HG03045 (cell line): ENCODE data around the gene TAP2.
"Not testable (repeated sequence)": the region's sequence is repeated elsewhere in the genome, so short reads cannot be mapped to it uniquely, and the experiment has no call there.

Experiments
- ATAC-seq: cut with Tn5 transposase; IDR thresholded peaks from one replicate; pipeline ENCODE4 v1.9.1; 2021; ENCODE audit warnings: mild to moderate bottlenecking, moderate library complexity; ENCODE audit not compliant: unreplicated experiment

TAP2 gene

GRCh38 chr6:32836873-32837272, 1.7 kb downstream of the TAP2 start:
- no peak for ATAC-seq

GRCh38 chr6:32835167-32835893, 3.2 kb downstream of the TAP2 start:
- ATAC-seq, result no peak

GRCh38 chr6:32833664-32834063, 4.9 kb downstream of the TAP2 start:
- no peak for ATAC-seq

GRCh38 chr6:32832535-32832934, 6.0 kb downstream of the TAP2 start:
- no peak for ATAC-seq

GRCh38 chr6:32830936-32831335, 7.6 kb downstream of the TAP2 start:
- no peak for ATAC-seq

- no peak for ATAC-seq
These were observed 8.5 kb downstream of the TAP2 start for GRCh38 chr6:32830017-32830416.

GRCh38 chr6:32829495-32829894, 9.0 kb downstream of the TAP2 start:
- ATAC-seq, result no peak

- no peak for ATAC-seq
These were observed 11.5 kb downstream of the TAP2 start for GRCh38 chr6:32827025-32827424.

- no peak for ATAC-seq
These were observed 12.6 kb downstream of the TAP2 start for GRCh38 chr6:32825966-32826365.

- no peak for ATAC-seq
These were observed 18.8 kb downstream of the TAP2 start for GRCh38 chr6:32819729-32820128.

- no peak for ATAC-seq
These were observed 19.7 kb downstream of the TAP2 start for GRCh38 chr6:32818867-32819266.

GRCh38 chr6:32816746-32817204, 21.8 kb downstream of the TAP2 start, which contains the start of gene HLA-DOB:
Gene HLA-DOB (minus strand): TSS chr6:32817002. CDS start chr6:32816951, 51 bp downstream.
- peak; percentile 51 for ATAC-seq

- no peak for ATAC-seq
These were observed 22.5 kb downstream of the TAP2 start for GRCh38 chr6:32815996-32816395.

- ATAC-seq, result no peak
These were observed 23.4 kb downstream of the TAP2 start for GRCh38 chr6:32815115-32815514.

- ATAC-seq, result no peak
These were observed 24.4 kb downstream of the TAP2 start for GRCh38 chr6:32814145-32814544.

- ATAC-seq, result no peak
These were observed 29.4 kb downstream of the TAP2 start for GRCh38 chr6:32809171-32809570.

GRCh38 chr6:32807020-32807580, 31.4 kb downstream of the TAP2 start:
- ATAC-seq, result no peak

- not testable (repeated sequence) for ATAC-seq
These were observed 33.1 kb downstream of the TAP2 start for GRCh38 chr6:32805404-32805803.

- ATAC-seq, result no peak
These were observed 35.1 kb downstream of the TAP2 start for GRCh38 chr6:32803416-32803815.

- ATAC-seq, result no peak
These were observed 38.8 kb downstream of the TAP2 start for GRCh38 chr6:32799740-32800139.

- ATAC-seq, result no peak
These were observed 39.4 kb downstream of the TAP2 start for GRCh38 chr6:32799168-32799567.
